Hepatocyte (in vitro differentiated cells): ENCODE measurements around the gene SP1. TPM values are rescaled to one million over a fixed set of nuclear protein-coding genes. Genes with fewer than 3 reads are reported as not detected.

Source experiments
- DNase-seq: peaks from one replicate; pipeline ENCODE4 v3.0.0-alpha.2; 2016; ENCODE audit warnings: low spot score
- H2AFZ ChIP-seq: fragments of 200-600 bp; sonication (generic); 2 replicates; pipeline ENCODE4 v1.6.0; 2016; ENCODE audit warnings: antibody characterized with exemption, mild to moderate bottlenecking
- H3K27ac ChIP-seq: fragments of 200-600 bp; sonication (generic); 2 replicates; pipeline ENCODE4 v1.5.1; 2016; ENCODE audit warnings: mild to moderate bottlenecking
- H3K27me3 ChIP-seq: fragments of 200-600 bp; sonication (generic); 2 replicates; pipeline ENCODE4 v1.6.1; 2016
- H3K36me3 ChIP-seq: fragments of 200-600 bp; sonication (generic); replicated peaks from 2 replicates; pipeline ENCODE4 v1.5.1; 2016; ENCODE audit warnings: low read depth; ENCODE audit not compliant: insufficient read depth
- H3K4me1 ChIP-seq: fragments of 200-600 bp; sonication (generic); 2 replicates; pipeline ENCODE4 v1.5.1; 2016; ENCODE audit warnings: mild to moderate bottlenecking, moderate library complexity; ENCODE audit not compliant: insufficient read depth
- H3K4me2 ChIP-seq: fragments of 200-600 bp; sonication (generic); 2 replicates; pipeline ENCODE4 v1.6.0; 2016
- H3K4me3 ChIP-seq: fragments of 200-600 bp; sonication (generic); 2 replicates; pipeline ENCODE4 v1.5.1; 2016; ENCODE audit warnings: mild to moderate bottlenecking
- H3K79me2 ChIP-seq: fragments of 200-600 bp; sonication (generic); 2 replicates; pipeline ENCODE4 v1.6.0; 2017; ENCODE audit warnings: mild to moderate bottlenecking
- H3K9me2 ChIP-seq: fragments of 200-600 bp; sonication (generic); replicated peaks from 2 replicates; pipeline ENCODE4 v1.6.0; 2017; ENCODE audit warnings: mild to moderate bottlenecking; ENCODE audit not compliant: insufficient read depth
- H3K9me3 ChIP-seq: fragments of 200-600 bp; sonication (generic); 2 replicates; pipeline ENCODE4 v1.5.1; 2016; ENCODE audit warnings: low read depth, mild to moderate bottlenecking
- H4K20me1 ChIP-seq: fragments of 200-600 bp; sonication (generic); 2 replicates; pipeline ENCODE4 v1.6.0; 2016; ENCODE audit warnings: mild to moderate bottlenecking; ENCODE audit not compliant: insufficient read depth, poor library complexity, severe bottlenecking
- CTCF ChIP-seq: fragments of 200-600 bp; sonication (generic); IDR thresholded peaks from 2 replicates; pipeline ENCODE4 v1.5.1; 2016; ENCODE audit warnings: antibody characterized with exemption, mild to moderate bottlenecking; ENCODE audit not compliant: poor library complexity
- EZH2 ChIP-seq: fragments of 200-600 bp; sonication (generic); IDR thresholded peaks from 2 replicates; pipeline ENCODE4 v1.6.1; 2016; ENCODE audit warnings: antibody characterized with exemption, mild to moderate bottlenecking, borderline replicate concordance
- EZH2phosphoT487 ChIP-seq: fragments of 200-600 bp; sonication (generic); IDR thresholded peaks from one replicate; pipeline ENCODE4 v1.6.1; 2018; ENCODE audit warnings: antibody characterized with exemption, mild to moderate bottlenecking, low read depth, moderate library complexity; ENCODE audit not compliant: unreplicated experiment, severe bottlenecking
- WGBS: methylation state at CpG from one replicate; pipeline ENCODE4 v1.1.6; 2016; ENCODE audit warnings: low lambda C conversion rate; ENCODE audit errors: missing lambda C conversion rate; 5-methylcytosine and 5-hydroxymethylcytosine counted together
- polyA plus RNA-seq: library from polyadenylated mRNA; unstranded; fragments of >200 nt; fragmentation: Nextera tagmentation; extraction: Ambion mirVana; gene quantifications from 2 replicates; pipeline ENCODE4 v1.2.1, GENCODE V29; 2016
- total RNA-seq: library from RNA; depleted of rRNA; stranded (reverse); fragments of >200 nt; gene quantifications from 2 replicates; pipeline ENCODE4 v1.2.3, GENCODE V29; 2014

SP1 gene
- total and polyA plus RNA-seq, 2 experiments from 2014 or later = 12.8 to 48.0 TPM

GRCh38 chr12:53338017-53338416, 42.0 kb upstream of the SP1 start:
- Histone ChIP-seq H3K27ac (no peak overlapping the region), H2AFZ (no peak overlapping the region), H3K4me1 (peaks cover 8% of the 10 kb centered on the region), H3K9me3 (no peaks in the 10 kb centered on the region), H3K4me3 (no peak overlapping the region), H3K36me3 (no peaks in the 10 kb centered on the region), H4K20me1 (no peaks in the 10 kb centered on the region), H3K9me2 (no peaks in the 10 kb centered on the region), H3K79me2 (no peaks in the 10 kb centered on the region), H3K4me2 (no peak overlapping the region), H3K27me3 (peaks cover 3% of the 10 kb centered on the region)
- 55% methylated on average over 8 of the region's 11 CpGs for WGBS
- TF ChIP-seq CTCF (no peak), EZH2phosphoT487 (no peak)
- no peak for DNase-seq

GRCh38 chr12:53338916-53339315, 41.1 kb upstream of the SP1 start:
- no peak overlapping the region for H3K4me3 ChIP-seq
- no peak overlapping the region for H2AFZ ChIP-seq
- peaks cover 3% of the 10 kb centered on the region for H3K27me3 ChIP-seq
- no peaks in the 10 kb centered on the region for H4K20me1 ChIP-seq
- no peak overlapping the region for H3K4me2 ChIP-seq
- peaks cover 8% of the 10 kb centered on the region for H3K4me1 ChIP-seq
- H3K9me2 ChIP-seq = no peaks in the 10 kb centered on the region
- WGBS = 41% methylated on average over 2 of the region's 6 CpGs
- H3K79me2 ChIP-seq = no peaks in the 10 kb centered on the region
- H3K9me3 ChIP-seq = no peaks in the 10 kb centered on the region
- DNase-seq = peak; percentile 41
- H3K36me3 ChIP-seq = no peaks in the 10 kb centered on the region
- TF ChIP-seq CTCF (no peak), EZH2 (no peak), EZH2phosphoT487 (no peak)
- H3K27ac ChIP-seq = no peak overlapping the region

- H3K4me2 ChIP-seq = no peak overlapping the region
- no peaks in the 10 kb centered on the region for H4K20me1 ChIP-seq
- no peaks in the 10 kb centered on the region for H3K9me2 ChIP-seq
- TF ChIP-seq EZH2phosphoT487 (no peak), EZH2 (no peak), CTCF (no peak)
- DNase-seq = no peak
- no peak overlapping the region for H2AFZ ChIP-seq
- H3K9me3 ChIP-seq = no peaks in the 10 kb centered on the region
- peaks cover 3% of the 10 kb centered on the region for H3K27me3 ChIP-seq
- H3K4me3 ChIP-seq = no peak overlapping the region
- H3K79me2 ChIP-seq = no peaks in the 10 kb centered on the region
- H3K36me3 ChIP-seq = no peaks in the 10 kb centered on the region
- no peak overlapping the region for H3K27ac ChIP-seq
- peaks cover 10% of the 10 kb centered on the region for H3K4me1 ChIP-seq
- WGBS = 83% methylated on average over 8 of the region's 9 CpGs
These were observed 39.6 kb upstream of the SP1 start for GRCh38 chr12:53340398-53340797.

- 53% methylated on average over 3 of the region's 3 CpGs for WGBS
These were observed 36.5 kb upstream of the SP1 start for GRCh38 chr12:53343449-53343848.

More at GRCh38 chr12:53343449-53343848, 36.5 kb upstream of the SP1 start:
- TF ChIP-seq EZH2phosphoT487 (no peak), CTCF (no peak), EZH2 (no peak)
- Histone ChIP-seq H3K4me1 (peaks cover 6% of the 10 kb centered on the region), H2AFZ (no peak overlapping the region), H3K79me2 (no peaks in the 10 kb centered on the region), H3K36me3 (no peaks in the 10 kb centered on the region), H3K9me2 (no peaks in the 10 kb centered on the region), H3K9me3 (no peaks in the 10 kb centered on the region), H3K4me2 (no peak overlapping the region), H3K27me3 (no peaks in the 10 kb centered on the region), H3K4me3 (no peak overlapping the region), H4K20me1 (no peaks in the 10 kb centered on the region), H3K27ac (no peak overlapping the region)
- no peak for DNase-seq
